DND-41 (cell line): ENCODE data around the gene TM4SF20.

Experiments used
- ATAC-seq: fragments of 200-7000 bp; cut with Tn5 transposase; 3 replicates; pipeline ENCODE4 v1.9.1; 2021; ENCODE audit warnings: low read depth; ENCODE audit not compliant: insufficient read depth
- DNase-seq: peaks from one replicate; pipeline ENCODE4 v3.0.0-alpha.2; 2020
- H2AFZ ChIP-seq: 2 replicates; pipeline ENCODE4 v1.6.0; 2012; ENCODE audit warnings: low read depth, low read length
- H3K27ac ChIP-seq: 2 replicates; pipeline ENCODE4 v1.5.1; 2012; ENCODE audit warnings: low read length, inconsistent platforms
- H3K27me3 ChIP-seq: fragments of 200-600 bp; sonication (generic); 2 replicates; pipeline ENCODE4 v1.6.0; 2012; ENCODE audit warnings: low read length, mild to moderate bottlenecking, inconsistent platforms; ENCODE audit not compliant: insufficient read depth, poor library complexity
- H3K36me3 ChIP-seq: 2 replicates; pipeline ENCODE4 v1.5.1; 2012; ENCODE audit warnings: low read length, inconsistent platforms; ENCODE audit not compliant: insufficient read depth
- H3K4me1 ChIP-seq: 2 replicates; pipeline ENCODE4 v1.5.1; 2012; ENCODE audit warnings: mild to moderate bottlenecking, low read length; ENCODE audit not compliant: insufficient read depth
- H3K4me2 ChIP-seq: 2 replicates; pipeline ENCODE4 v1.6.0; 2012; ENCODE audit warnings: mild to moderate bottlenecking, moderate library complexity, low read length, inconsistent platforms; ENCODE audit not compliant: insufficient read depth
- H3K4me3 ChIP-seq, 2 experiments: fragments of 200-600 bp in 1 of 2; shearing (Covaris generic) in 1 of 2; 2 replicates each; pipeline ENCODE4 v1.5.1; 2012 to 2016; ENCODE audit warnings: inconsistent platforms in 2 of 2, low read length in 2 of 2, mild to moderate bottlenecking in 2 of 2, low read depth in 1 of 2, moderate library complexity in 1 of 2
- H3K79me2 ChIP-seq: 2 replicates; pipeline ENCODE4 v1.6.0; 2012; ENCODE audit warnings: low read length, inconsistent platforms; ENCODE audit not compliant: insufficient read depth
- H3K9ac ChIP-seq: 2 replicates; pipeline ENCODE4 v1.6.0; 2012; ENCODE audit warnings: low read depth, mild to moderate bottlenecking, inconsistent platforms, low read length, moderate library complexity
- H3K9me3 ChIP-seq: 2 replicates; pipeline ENCODE4 v1.5.1; 2012; ENCODE audit warnings: low read length, moderate library complexity, mild to moderate bottlenecking, inconsistent platforms; ENCODE audit not compliant: insufficient read depth, severe bottlenecking
- H4K20me1 ChIP-seq: 2 replicates; pipeline ENCODE4 v1.6.0; 2012; ENCODE audit warnings: low read length; ENCODE audit not compliant: insufficient read depth
- CTCF ChIP-seq: IDR thresholded peaks from 2 replicates; pipeline ENCODE4 v1.5.1; 2012; ENCODE audit warnings: borderline replicate concordance, low read length, moderate library complexity, mild to moderate bottlenecking; ENCODE audit not compliant: poor library complexity, severe bottlenecking; ENCODE audit errors: extremely low read depth
- EZH2 ChIP-seq: IDR thresholded peaks from 3 replicates; pipeline ENCODE4 v1.6.1; 2012; ENCODE audit warnings: borderline replicate concordance, low read depth, mild to moderate bottlenecking, moderate library complexity, low read length, inconsistent platforms; ENCODE audit not compliant: severe bottlenecking

The TM4SF20 gene

GRCh38 chr2:227335713-227336112, 43.4 kb downstream of the TM4SF20 start:
- Histone ChIP-seq H3K9me3 (no peaks in the 10 kb centered on the region), H3K4me2 (no peak overlapping the region), H2AFZ (no peak overlapping the region), H3K36me3 (peaks cover 61% of the 10 kb centered on the region), H3K9ac (no peak overlapping the region), H3K4me3 (no peak overlapping the region), H3K27ac (no peak overlapping the region), H3K79me2 (peaks cover 17% of the 10 kb centered on the region), H3K4me1 (no peaks in the 10 kb centered on the region), H3K27me3 (no peaks in the 10 kb centered on the region), H4K20me1 (no peaks in the 10 kb centered on the region)
- DNase-seq = no peak
- TF ChIP-seq EZH2 = no peak
- TF ChIP-seq CTCF = no peak
- no peak for ATAC-seq

- peaks cover 70% of the 10 kb centered on the region for H3K79me2 ChIP-seq
- peak overlapping the region; percentile 97 for H3K9ac ChIP-seq
- peaks cover 26% of the 10 kb centered on the region for H3K36me3 ChIP-seq
These were observed 52.3 kb downstream of the TM4SF20 start for GRCh38 chr2:227326783-227327182.

GRCh38 chr2:227325839-227326195, 53.3 kb downstream of the TM4SF20 start:
- Histone ChIP-seq H4K20me1 (peaks cover 9% of the 10 kb centered on the region; the same call in 1 of the 2 replicates), H3K9ac (peak overlapping the region; percentile 97), H3K9me3 (no peaks in the 10 kb centered on the region), H3K4me1 (peaks cover 35% of the 10 kb centered on the region), H2AFZ (peak overlapping the region; percentile 84), H3K36me3 (peaks cover 18% of the 10 kb centered on the region), H3K27me3 (no peaks in the 10 kb centered on the region), H3K4me2 (peak overlapping the region; percentile 71), H3K4me3 (peak overlapping the region; percentile 93 to 99), H3K27ac (peak overlapping the region; percentile 75), H3K79me2 (peaks cover 61% of the 10 kb centered on the region)
- peak; percentile 4; the same call in 1 of the 3 replicates for ATAC-seq
- TF ChIP-seq CTCF = no peak
- TF ChIP-seq EZH2 = no peak
- DNase-seq = peak; percentile 27

More at GRCh38 chr2:227326783-227327182, 52.3 kb downstream of the TM4SF20 start:
- Histone ChIP-seq H3K9me3 (no peaks in the 10 kb centered on the region), H3K27ac (no peak overlapping the region), H4K20me1 (peaks cover 9% of the 10 kb centered on the region; the same call in 1 of the 2 replicates), H2AFZ (no peak overlapping the region), H3K4me1 (peaks cover 35% of the 10 kb centered on the region), H3K27me3 (no peaks in the 10 kb centered on the region), H3K4me2 (peak overlapping the region; percentile 71), H3K4me3 (peak overlapping the region in 1 of 2 experiments; percentile 93; a peak in 3 of 4 replicates)
- TF ChIP-seq CTCF = no peak
- TF ChIP-seq EZH2 = no peak
- DNase-seq (no peak), ATAC-seq (no peak)
